NCI-H2107 treated with DMSO at 0.1 percent for 48 hours (cell line): ENCODE results near the gene TMEM9.
A peak's percentile ranks its signal among the peaks of the same experiment; 100 is the strongest.

ENCODE experiments used
- DNase-seq: peaks from one replicate; lab custom pipeline; 2025; ENCODE audit not compliant: unreplicated experiment; lab: John Stamatoyannopoulos, UW

Gene TMEM9

GRCh38 chr1:201154389-201155165, at the start of gene TMEM9:
TMEM9 (minus strand) TSS chr1:201154474; CDS start chr1:201153923, 551 bp downstream.
- DNase-seq = peak; percentile 93

- DNase-seq = no peak
Measured at GRCh38 chr1:201198598-201198997, 44.3 kb upstream of the TMEM9 start.

GRCh38 chr1:201194046-201194445, 39.8 kb upstream of the TMEM9 start:
- no peak for DNase-seq

GRCh38 chr1:201192261-201192788, 38.1 kb upstream of the TMEM9 start:
- no peak for DNase-seq

GRCh38 chr1:201191653-201192260, 37.5 kb upstream of the TMEM9 start:
- no peak for DNase-seq

GRCh38 chr1:201190624-201191051, 36.4 kb upstream of the TMEM9 start, which contains the start of gene IGFN1:
IGFN1 (plus strand) TSS chr1:201190824; CDS start chr1:201193294, 2,470 bp downstream.
- peak; percentile 62 for DNase-seq

- no peak for DNase-seq
Measured at GRCh38 chr1:201190005-201190404, 35.7 kb upstream of the TMEM9 start.

- no peak for DNase-seq
Measured at GRCh38 chr1:201189085-201189484, 34.8 kb upstream of the TMEM9 start.

GRCh38 chr1:201186192-201186591, 31.9 kb upstream of the TMEM9 start:
- DNase-seq = no peak

- DNase-seq = no peak
Measured at GRCh38 chr1:201185527-201186128, 31.4 kb upstream of the TMEM9 start.

GRCh38 chr1:201185123-201185453, 30.8 kb upstream of the TMEM9 start:
- DNase-seq = no peak

GRCh38 chr1:201184307-201185122, 30.2 kb upstream of the TMEM9 start:
- DNase-seq = peak; percentile 52

GRCh38 chr1:201183753-201184152, 29.5 kb upstream of the TMEM9 start:
- DNase-seq = no peak

- peak; percentile 53 for DNase-seq
Measured at GRCh38 chr1:201183209-201183608, 28.9 kb upstream of the TMEM9 start.

- DNase-seq = no peak
Measured at GRCh38 chr1:201181726-201182125, 27.5 kb upstream of the TMEM9 start.

GRCh38 chr1:201181323-201181722, 27.0 kb upstream of the TMEM9 start:
- no peak for DNase-seq

- no peak for DNase-seq
Measured at GRCh38 chr1:201180901-201181300, 26.6 kb upstream of the TMEM9 start.

- DNase-seq = no peak
Measured at GRCh38 chr1:201180141-201180540, 25.9 kb upstream of the TMEM9 start.

GRCh38 chr1:201178718-201179117, 24.4 kb upstream of the TMEM9 start:
- DNase-seq = no peak

GRCh38 chr1:201176940-201177339, 22.7 kb upstream of the TMEM9 start:
- no peak for DNase-seq
